Measurements from ENCODE around the gene PAQR7.

The PAQR7 gene

GRCh38 chr1:25813734-25814471 lies 61.6 kb downstream of the PAQR7 start:
- no peak for DNase-seq

DNA sequence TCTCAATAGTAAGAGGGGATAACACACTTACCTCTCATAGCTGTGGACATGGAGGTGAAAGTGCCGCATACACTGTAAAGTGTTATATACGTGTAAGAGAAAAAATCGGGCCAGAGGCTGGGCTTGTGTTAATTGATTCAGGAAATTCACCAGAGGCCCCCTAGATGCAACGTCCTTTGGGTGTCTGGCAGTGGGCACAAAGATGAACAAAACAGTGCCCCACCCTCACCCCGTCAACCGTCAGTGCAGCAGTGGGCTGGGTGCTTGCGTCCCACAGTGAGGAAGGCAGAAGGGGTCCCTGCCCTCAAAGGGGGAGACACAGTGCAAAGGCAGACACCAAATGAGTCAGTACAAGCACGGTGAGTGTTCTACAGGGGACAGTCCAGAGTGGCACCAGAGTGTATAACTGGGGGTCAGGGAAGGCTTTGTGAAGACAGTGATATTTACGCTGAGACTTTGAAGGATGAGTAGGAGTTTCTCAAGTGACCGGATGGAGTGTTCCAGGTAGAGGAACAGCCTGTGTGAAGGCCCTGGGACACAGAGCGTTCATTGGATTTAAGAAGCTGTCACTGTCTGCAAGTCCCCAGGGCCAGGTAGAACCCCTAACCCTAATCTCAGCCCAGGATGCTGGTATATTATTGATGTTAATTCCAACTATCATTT lies 62.3 kb downstream of the PAQR7 start:
- no peak for DNase-seq

All from bone marrow (tissue), 2 donors.